NOMO-1 treated with DMSO at 0.1 percent for 48 hours (cell line): ENCODE results near the gene NT5C1A.
A peak's percentile ranks its signal among the peaks of the same experiment; 100 is the strongest.

Experiments
- DNase-seq: peaks from one replicate; lab custom pipeline; 2025; ENCODE audit not compliant: unreplicated experiment; lab: John Stamatoyannopoulos, UW

Gene NT5C1A

DNA sequence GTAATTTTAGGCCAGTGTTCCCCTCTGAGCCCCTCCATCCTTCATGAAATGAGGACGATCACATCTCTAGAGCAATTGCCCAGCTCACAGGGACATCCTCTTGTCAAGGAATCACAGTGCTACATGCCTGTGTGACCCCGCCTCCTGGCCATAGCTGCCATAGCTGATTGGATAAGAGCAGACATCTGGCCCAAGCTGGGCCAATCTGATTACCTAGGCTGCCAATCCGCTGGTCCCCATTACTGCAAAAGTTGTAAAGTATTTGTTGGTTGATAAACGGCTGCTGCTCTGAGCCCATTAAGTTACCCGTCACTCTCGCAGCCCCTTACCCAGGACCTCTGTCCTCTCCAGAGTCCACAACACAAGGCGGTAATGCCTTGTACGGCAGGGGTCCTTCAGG, 8.3 kb downstream of the NT5C1A start:
- DNase-seq, result no peak

DNA sequence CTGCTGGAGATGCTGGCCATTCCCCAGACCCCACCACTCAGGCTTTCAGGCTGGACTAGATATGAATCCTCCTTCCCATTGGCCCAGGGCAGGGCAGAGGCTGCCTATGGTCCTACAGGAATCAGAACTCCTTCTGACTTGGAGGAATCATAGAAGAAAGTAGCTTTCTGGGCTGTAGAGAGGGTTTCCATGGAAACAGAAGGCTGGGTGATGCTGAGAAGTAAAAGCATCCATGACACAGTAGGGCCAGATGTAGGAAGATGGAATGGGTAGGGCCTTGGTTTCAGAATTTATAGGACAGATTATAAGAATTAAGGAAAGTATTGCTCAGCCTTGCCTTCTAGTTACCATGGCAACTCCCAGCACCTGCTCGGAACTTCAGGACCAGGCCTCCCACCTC, 9.0 kb downstream of the NT5C1A start:
- no peak for DNase-seq

DNA sequence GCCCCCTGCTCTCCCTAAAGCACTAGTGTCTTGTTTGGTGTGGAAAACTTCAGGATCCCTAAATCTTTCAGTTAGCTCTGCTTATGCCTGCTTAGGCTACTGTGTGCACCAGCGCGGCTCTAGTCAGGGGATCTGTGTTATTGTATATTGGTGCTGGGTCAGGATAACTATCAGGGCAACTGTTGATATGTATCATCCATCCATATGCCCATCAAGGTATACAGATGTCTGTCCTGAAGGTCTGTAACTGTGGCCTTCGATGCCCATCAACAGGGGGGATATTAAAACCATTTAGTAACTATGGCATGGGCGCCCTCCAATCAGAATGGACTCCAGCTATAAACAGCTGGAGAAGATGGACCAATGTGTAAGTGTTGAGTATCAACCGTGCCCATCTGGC, 12.4 kb downstream of the NT5C1A start:
- DNase-seq, result no peak

DNA sequence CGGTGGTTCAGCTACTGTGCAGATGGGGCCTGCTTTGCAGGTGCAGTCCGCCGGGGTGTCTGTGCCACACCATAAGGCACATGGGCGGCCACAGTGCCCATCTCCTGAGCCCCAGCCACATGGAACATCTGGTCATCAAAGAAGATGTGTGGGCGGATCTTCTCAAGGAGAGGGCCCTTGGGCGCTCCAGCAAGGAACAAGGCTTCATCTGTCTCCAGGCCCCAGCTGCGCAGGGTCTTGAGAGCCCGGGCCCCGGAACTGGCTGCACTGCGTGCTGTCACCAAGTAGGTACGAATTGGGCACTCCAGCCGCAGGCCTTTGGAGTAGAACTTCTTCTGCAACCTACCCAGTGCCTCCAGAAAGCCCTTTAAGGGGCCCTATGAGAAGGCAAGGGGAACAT, 12.8 kb downstream of the NT5C1A start:
- no peak for DNase-seq

- peak; percentile 71 for DNase-seq
These were observed 13.9 kb downstream of the NT5C1A start for GRCh38 chr1:39657923-39658485.

- DNase-seq, result no peak
These were observed 14.5 kb downstream of the NT5C1A start for GRCh38 chr1:39657402-39657801.

- DNase-seq, result no peak
These were observed 15.5 kb downstream of the NT5C1A start for GRCh38 chr1:39656391-39656790.

DNA sequence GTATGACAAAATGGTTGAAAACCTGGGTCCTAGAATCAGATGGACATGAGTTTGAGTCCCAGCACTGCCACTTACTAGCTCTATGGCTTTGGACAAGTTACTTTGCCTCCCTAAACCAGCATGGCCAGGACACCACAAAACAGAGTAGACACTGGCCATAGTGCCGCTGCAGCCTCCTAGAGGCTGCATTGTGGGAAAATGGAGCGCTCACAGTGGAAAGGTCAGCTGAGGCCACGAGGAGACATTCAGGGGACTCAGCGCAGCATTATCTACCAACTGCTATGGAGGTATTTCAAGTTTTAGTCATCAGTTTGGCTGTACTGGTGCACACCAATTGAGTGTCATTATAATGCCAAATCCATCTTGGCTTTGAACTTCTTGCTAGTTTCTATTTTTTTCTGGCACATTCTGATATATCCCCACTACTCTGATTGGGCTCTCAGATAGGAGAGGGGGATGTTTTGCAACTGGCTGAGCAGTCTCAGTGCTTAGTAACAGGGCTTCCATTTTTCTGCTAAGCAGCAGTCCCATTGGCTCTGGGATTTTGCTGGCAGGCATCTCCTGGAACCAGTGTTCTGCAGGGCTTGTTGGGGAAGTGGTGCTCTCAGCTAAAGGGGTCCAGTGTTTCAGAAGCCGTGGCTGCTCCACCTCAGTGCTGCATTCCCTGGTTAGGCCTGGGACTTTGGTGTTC, 16.2 kb downstream of the NT5C1A start:
- no peak for DNase-seq

DNA sequence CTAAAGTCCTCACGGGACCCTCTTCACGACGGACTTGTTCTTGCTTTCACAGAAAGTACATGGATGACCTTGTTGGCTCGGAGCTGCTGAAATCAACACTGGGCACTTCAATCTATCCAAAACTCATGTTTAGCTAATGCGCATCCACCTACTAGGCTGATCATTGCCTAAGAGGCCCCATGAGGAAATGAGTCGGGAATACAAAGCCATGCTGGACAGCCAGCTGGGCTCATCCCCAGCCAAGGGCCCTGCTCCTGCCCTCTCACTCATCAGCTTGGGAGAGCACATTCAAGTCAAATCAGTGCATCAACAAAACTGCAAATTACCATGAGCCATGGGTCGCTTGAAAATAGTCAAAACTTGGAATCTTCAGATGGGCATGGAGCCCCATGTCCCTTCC, 17.6 kb downstream of the NT5C1A start:
- DNase-seq, result no peak

DNA sequence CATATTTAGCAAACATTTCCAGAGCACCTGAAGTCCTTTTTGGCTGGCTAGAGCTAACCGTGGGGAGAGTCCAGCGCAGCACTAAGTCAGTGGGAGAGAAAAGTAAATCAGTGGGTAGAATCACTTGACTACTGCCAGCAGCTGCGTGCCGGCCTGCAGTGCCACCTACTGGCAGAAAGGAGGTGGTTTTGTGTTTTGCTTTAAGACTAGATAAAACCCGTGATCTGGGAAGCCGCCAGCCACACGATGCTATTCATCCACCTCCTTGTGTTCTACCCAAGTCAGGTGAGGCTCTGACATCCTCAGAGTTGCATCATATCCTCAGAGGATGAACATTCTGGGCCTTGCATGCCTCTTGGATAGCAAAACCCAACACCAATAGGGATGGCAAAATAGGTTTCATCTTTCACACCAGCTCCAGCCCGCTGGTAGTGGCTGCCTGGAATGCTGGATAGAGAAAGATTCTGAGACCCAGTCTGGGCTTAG, 18.3 kb downstream of the NT5C1A start:
- DNase-seq, result peak; percentile 47

DNA sequence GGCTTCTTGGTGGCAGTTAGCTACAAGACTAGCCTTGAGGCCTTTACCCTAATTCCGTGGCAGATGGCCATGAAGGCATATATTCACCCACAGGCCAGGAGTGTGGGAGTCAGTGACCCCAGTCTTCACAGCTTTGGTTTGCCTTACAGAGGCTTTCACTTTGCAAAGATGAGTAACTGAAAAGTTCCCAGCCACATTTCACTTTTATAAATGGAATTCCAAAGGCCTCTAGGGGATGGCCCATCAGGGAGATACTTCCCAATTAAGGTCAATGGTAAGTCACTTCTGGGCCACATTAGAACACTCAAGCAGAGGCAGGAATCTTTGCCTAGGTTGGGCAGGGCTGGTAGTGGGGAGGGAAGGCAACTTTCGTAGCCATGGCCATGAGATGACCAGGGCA, 19.4 kb downstream of the NT5C1A start:
- DNase-seq, result no peak

- no peak for DNase-seq
These were observed 19.8 kb downstream of the NT5C1A start for GRCh38 chr1:39652105-39652504.

DNA sequence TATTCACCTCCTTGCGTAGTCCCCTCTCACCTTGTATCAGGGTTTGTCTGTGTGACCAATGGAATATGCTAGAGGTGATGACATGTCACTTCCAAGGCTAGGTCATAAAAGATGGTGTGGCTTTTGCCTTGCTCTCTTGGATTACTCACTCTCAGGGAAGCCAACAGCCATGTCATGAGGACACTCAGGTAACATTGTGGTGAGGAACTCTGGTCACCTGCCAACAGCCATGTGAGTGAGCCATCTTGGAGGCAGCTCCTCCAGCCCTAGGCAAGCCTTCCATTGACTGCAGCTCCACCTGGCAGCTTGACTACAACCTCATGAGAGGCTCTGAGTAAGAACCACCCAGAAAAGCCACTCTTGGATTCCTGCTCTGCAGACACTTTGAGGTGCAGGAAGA, 21.5 kb downstream of the NT5C1A start:
- DNase-seq, result no peak

GRCh38 chr1:39649636-39650185, 22.2 kb downstream of the NT5C1A start:
- DNase-seq, result no peak

GRCh38 chr1:39648496-39648895, 23.4 kb downstream of the NT5C1A start:
- DNase-seq, result no peak

GRCh38 chr1:39647247-39647646, 24.7 kb downstream of the NT5C1A start:
- no peak for DNase-seq

GRCh38 chr1:39646232-39647081, 25.4 kb downstream of the NT5C1A start:
- no peak for DNase-seq

DNA sequence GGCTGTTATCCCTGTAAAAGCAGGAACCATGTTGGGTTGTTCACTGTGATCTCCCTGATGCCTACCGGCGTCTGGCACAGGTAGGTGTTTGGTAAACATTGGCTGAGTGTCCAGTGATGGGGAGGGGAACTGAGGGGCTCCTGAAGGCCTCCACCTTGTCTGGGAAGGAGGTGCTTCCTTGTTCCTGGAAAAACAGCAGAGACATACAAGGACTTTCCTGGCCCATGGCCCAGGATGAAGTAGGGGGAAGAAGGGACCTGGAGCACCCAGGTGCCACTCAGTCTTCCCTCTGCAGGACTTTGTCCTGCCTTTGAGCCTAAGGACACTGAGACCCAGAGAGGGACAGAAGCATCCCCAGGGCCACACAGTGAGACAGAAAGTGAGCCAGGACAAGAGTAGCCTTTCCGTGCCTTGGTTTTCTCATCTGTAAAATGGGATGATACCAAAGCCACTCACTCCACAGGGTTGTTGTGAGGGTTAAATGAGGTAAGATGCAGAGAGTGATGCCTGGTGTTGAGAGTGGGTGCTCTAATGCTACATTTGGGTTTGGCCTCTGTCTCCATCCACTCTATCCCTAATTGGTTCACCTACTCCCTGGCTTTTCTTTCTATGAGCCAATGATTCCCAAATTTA, 26.4 kb downstream of the NT5C1A start:
- DNase-seq, result no peak

- DNase-seq, result no peak
These were observed 28.2 kb downstream of the NT5C1A start for GRCh38 chr1:39643705-39644104.

GRCh38 chr1:39642796-39643195, 29.1 kb downstream of the NT5C1A start:
- DNase-seq, result no peak

DNA sequence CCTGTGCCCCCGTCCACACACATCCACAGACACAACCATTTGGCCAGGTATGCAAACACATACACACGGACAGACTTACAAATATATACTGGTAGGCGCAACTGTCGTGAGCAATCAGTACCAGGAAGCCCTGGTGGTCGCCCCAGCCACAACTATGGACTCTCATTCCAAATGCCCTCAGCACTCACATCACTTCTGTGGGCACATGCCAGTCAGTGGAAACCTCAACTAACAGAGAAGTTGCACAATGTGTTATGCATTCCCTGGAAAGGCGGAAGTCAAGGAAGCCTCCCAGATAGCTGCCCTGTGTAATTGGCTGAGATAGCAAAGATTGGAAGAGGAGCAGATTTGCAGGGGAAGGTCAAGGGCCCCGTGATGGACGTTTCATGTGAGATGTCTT, 31.0 kb downstream of the NT5C1A start:
- no peak for DNase-seq
